ENCODE measurements around the gene OR4C45.

DNA sequence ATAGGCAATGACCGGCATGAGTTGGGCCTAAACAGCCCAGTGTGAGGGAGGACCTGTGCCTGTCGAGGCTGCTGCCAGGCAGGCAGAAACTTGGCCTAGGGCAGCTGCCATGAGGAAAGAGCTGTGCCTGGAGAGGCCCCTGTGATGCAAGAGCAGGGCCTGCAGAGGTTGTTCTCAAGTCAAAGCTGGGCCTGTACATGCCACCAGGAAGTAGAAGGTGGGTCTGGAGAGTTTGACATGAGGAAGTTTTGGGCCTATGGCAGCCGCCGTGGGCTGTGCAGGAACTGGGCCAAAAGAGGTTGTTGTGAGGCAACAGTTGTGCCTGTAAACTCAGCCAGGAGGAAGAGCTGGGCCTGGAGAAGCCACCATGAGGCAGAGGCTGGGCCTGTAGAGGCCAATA lies 43.2 kb downstream of the OR4C45 start:
- TF ChIP-seq GATA3 (IDR thresholded peaks at IDR 0.05; ENCODE audit: low read depth, low read length) (no peak), GATA2 (IDR thresholded peaks at IDR 0.05; ENCODE audit: low read depth, low read length) (no peak)

Measured in SH-SY5Y (cell line).